Activated CD8-positive, alpha-beta T cell treated with anti-CD3 and anti-CD28 coated beads for 36 hours (primary cell): ENCODE measurements around the gene IL10RA. TPM values are rescaled to one million over a fixed set of nuclear protein-coding genes. Genes with fewer than 3 reads are reported as not detected.
"Not testable (repeated sequence)": the region's sequence is repeated elsewhere in the genome, so short reads cannot be mapped to it uniquely, and the experiment has no call there.

ENCODE experiments used
- ATAC-seq: fragments of 200-7000 bp; cut with Tn5 transposase; one replicate; pipeline ENCODE4 v1.10.0; 2021; ENCODE audit warnings: mild to moderate bottlenecking, moderate library complexity
- CTCF ChIA-PET: fragments of 350-600 bp; sonication (Branson Sonifier 250); formaldehyde crosslinking; loops from one replicate; lab custom pipeline; 2021; ENCODE audit warnings: antibody characterized with exemption; lab: Charles Lee
- POLR2A ChIA-PET: fragments of 350-600 bp; sonication (Branson Sonifier 250); formaldehyde crosslinking; loops from one replicate; lab custom pipeline; 2021; ENCODE audit warnings: antibody characterized with exemption; lab: Charles Lee
- DNase-seq: peaks from one replicate; pipeline ENCODE4 v3.0.0-alpha.2; 2020
- H3K27ac Mint-ChIP-seq: one replicate; pipeline ENCODE4 v1.8.0; 2021; ENCODE audit warnings: mild to moderate bottlenecking, mixed read lengths
- H3K27me3 Mint-ChIP-seq: one replicate; pipeline ENCODE4 v1.8.0; 2021; ENCODE audit warnings: mixed read lengths
- H3K36me3 Mint-ChIP-seq: one replicate; pipeline ENCODE4 v1.8.0; 2021; ENCODE audit warnings: low read depth, mixed read lengths
- H3K4me1 Mint-ChIP-seq: one replicate; pipeline ENCODE4 v1.8.0; 2021; ENCODE audit warnings: low read depth, mixed read lengths
- H3K4me3 Mint-ChIP-seq: one replicate; pipeline ENCODE4 v1.8.0; 2021; ENCODE audit warnings: mild to moderate bottlenecking, moderate library complexity, mixed read lengths
- H3K9me3 Mint-ChIP-seq: one replicate; pipeline ENCODE4 v1.8.0; 2021; ENCODE audit warnings: mixed read lengths
- intact Hi-C: fragments of 100-400 bp; cut with micrococcal nuclease; formaldehyde crosslinking; loops from one replicate; pipeline ENCODE4 v1.10.0; 2022
- total RNA-seq, 2 experiments: library from RNA; stranded (reverse); gene quantifications; one replicate each; pipeline ENCODE4 v1.2.3, GENCODE V29; 2021
- TF ChIP-seq, protein P1 (sequence below): fragments of 200-600 bp; IDR thresholded peaks from one replicate; pipeline ENCODE4 v1.8.0; 2022; ENCODE audit warnings: antibody characterized with exemption, mild to moderate bottlenecking

The IL10RA gene
- total RNA-seq, 2 experiments from 2014 or later = 73.3 to 80.9 TPM

- H3K9me3 Mint-ChIP-seq = peaks cover 1% of the 10 kb centered on the region
- H3K4me3 Mint-ChIP-seq = no peak overlapping the region
- ATAC-seq (peak; percentile 50), DNase-seq (peak; percentile 91)
- POLR2A ChIA-PET = interaction anchor here (0.5 to 2.4 kb wide), 18 partner anchors 8 to 486 kb away, joined by 3 to 15 read pairs (median 4); partner anchors contain the start of gene IL10RA
- CTCF ChIA-PET = interaction anchor here (0.6 to 11.3 kb wide), 61 partner anchors 9 to 521 kb away, joined by 3 to 386 read pairs (median 5); partner anchors contain the start of genes FXYD2, FXYD6, IL10RA and TMPRSS13
- no peaks in the 10 kb centered on the region for H3K36me3 Mint-ChIP-seq
- intact Hi-C loops = loop anchor here (1.0 kb wide), 1 partner anchor 103 kb away; no protein-coding TSS in a partner anchor
- H3K27ac Mint-ChIP-seq = peak overlapping the region; percentile 41
- TF ChIP-seq, protein P1, sequence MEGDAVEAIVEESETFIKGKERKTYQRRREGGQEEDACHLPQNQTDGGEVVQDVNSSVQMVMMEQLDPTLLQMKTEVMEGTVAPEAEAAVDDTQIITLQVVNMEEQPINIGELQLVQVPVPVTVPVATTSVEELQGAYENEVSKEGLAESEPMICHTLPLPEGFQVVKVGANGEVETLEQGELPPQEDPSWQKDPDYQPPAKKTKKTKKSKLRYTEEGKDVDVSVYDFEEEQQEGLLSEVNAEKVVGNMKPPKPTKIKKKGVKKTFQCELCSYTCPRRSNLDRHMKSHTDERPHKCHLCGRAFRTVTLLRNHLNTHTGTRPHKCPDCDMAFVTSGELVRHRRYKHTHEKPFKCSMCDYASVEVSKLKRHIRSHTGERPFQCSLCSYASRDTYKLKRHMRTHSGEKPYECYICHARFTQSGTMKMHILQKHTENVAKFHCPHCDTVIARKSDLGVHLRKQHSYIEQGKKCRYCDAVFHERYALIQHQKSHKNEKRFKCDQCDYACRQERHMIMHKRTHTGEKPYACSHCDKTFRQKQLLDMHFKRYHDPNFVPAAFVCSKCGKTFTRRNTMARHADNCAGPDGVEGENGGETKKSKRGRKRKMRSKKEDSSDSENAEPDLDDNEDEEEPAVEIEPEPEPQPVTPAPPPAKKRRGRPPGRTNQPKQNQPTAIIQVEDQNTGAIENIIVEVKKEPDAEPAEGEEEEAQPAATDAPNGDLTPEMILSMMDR = peak; percentile 95
- no peaks in the 10 kb centered on the region for H3K27me3 Mint-ChIP-seq
- H3K4me1 Mint-ChIP-seq = peaks cover 79% of the 10 kb centered on the region
These were observed 39.2 kb upstream of the IL10RA start for GRCh38 chr11:117946842-117947526.

DNA sequence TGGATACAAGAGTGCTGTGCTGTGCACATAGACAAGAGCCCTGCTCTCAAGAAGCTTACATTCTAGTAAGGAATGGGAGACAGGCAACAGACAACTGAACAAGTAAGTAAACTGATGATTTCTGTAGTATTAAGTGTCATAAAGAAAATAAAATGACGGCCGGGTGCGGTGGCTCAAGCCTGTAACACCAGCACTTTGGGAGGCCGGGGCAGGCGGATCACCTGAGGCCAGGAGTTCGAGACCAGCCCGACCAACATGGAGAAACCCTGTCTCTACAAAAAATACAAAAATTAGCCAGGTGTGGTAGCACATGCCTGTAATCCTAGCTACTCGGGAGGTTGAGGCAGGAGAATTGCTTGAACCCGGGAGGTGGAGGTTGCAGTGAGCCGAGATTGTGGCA lies 38.4 kb upstream of the IL10RA start:
- intact Hi-C loops = loop anchor here (1.0 kb wide), 1 partner anchor 103 kb away; no protein-coding TSS in a partner anchor
- H3K9me3 Mint-ChIP-seq, H3K36me3 Mint-ChIP-seq, DNase-seq, ATAC-seq, H3K27me3 Mint-ChIP-seq, H3K4me3 Mint-ChIP-seq: not testable (repeated sequence)
- Mint-ChIP-seq H3K4me1 (peaks cover 83% of the 10 kb centered on the region), H3K27ac (peak overlapping the region; percentile 16)
- POLR2A ChIA-PET = interaction anchor here (1.3 to 2.4 kb wide), 7 partner anchors 16 to 125 kb away, joined by 3 to 15 read pairs (median 5); partner anchors contain the start of gene IL10RA
- CTCF ChIA-PET = interaction anchor here (0.7 to 11.3 kb wide), 37 partner anchors 9 to 522 kb away, joined by 3 to 386 read pairs (median 10); partner anchors contain the start of genes FXYD2, IL10RA and TMPRSS13

GRCh38 chr11:117948466-117948865 lies 37.7 kb upstream of the IL10RA start:
- H3K27ac Mint-ChIP-seq, DNase-seq, H3K9me3 Mint-ChIP-seq, intact Hi-C loops, H3K27me3 Mint-ChIP-seq, H3K4me3 Mint-ChIP-seq, ATAC-seq, H3K36me3 Mint-ChIP-seq: not testable (repeated sequence)
- ChIA-PET CTCF (interaction anchor here (2.2 to 11.3 kb wide), 10 partner anchors 13 to 140 kb away, joined by 21 to 386 read pairs (median 132); partner anchors contain the start of genes FXYD2, IL10RA and TMPRSS13), POLR2A (interaction anchor here (1.4 to 8.8 kb wide), 4 partner anchors 17 to 45 kb away, joined by 4 to 71 read pairs (median 13); partner anchors contain the start of gene IL10RA)
- peaks cover 90% of the 10 kb centered on the region for H3K4me1 Mint-ChIP-seq

GRCh38 chr11:117949062-117949461 lies 37.1 kb upstream of the IL10RA start:
- TF ChIP-seq, protein P1 = no peak
- no peak for ATAC-seq
- H3K4me3 Mint-ChIP-seq = no peak overlapping the region
- H3K36me3 Mint-ChIP-seq = no peaks in the 10 kb centered on the region
- intact Hi-C loops = no loop called here
- POLR2A ChIA-PET = interaction anchor here (7.3 to 8.8 kb wide), 2 partner anchors 28 to 38 kb away, joined by 71 to 87 read pairs; partner anchors contain the start of gene IL10RA
- no peaks in the 10 kb centered on the region for H3K27me3 Mint-ChIP-seq
- CTCF ChIA-PET = interaction anchor here (1.0 to 11.3 kb wide), 6 partner anchors 13 to 132 kb away, joined by 3 to 386 read pairs (median 32); partner anchors contain the start of genes FXYD2 and IL10RA
- DNase-seq = no peak
- H3K4me1 Mint-ChIP-seq = peaks cover 94% of the 10 kb centered on the region
- no peaks in the 10 kb centered on the region for H3K9me3 Mint-ChIP-seq
- peak overlapping the region; percentile 71 for H3K27ac Mint-ChIP-seq

DNA sequence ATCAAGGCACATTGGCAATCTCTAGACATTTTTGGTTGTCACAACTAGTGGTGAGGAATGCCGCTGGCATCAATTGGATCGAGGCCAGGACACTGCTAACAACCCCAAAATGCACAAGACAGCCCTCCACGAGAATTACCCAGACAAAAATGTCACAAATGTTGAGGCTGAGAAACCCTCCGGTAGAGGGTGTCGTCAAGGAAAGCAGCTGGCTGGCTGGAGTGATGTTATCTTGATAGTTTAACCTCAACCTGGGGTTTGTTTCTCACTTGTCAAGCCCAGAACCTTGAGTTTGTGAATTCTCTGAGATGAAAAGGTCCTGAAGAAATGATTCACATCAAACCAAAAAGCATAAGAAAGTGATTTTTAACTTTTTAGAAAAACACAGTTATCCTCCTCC lies 35.9 kb upstream of the IL10RA start:
- DNase-seq = peak; percentile 82
- Mint-ChIP-seq H3K27me3 (no peaks in the 10 kb centered on the region), H3K4me1 (peaks cover 91% of the 10 kb centered on the region), H3K36me3 (no peaks in the 10 kb centered on the region), H3K9me3 (no peaks in the 10 kb centered on the region), H3K4me3 (peak overlapping the region; percentile 51), H3K27ac (peak overlapping the region; percentile 93)
- intact Hi-C loops = loop anchor here (2.0 to 5.0 kb wide), 4 partner anchors 37 to 128 kb away; partner anchors contain the start of genes FXYD2 and IL10RA
- peak; percentile 31 for ATAC-seq
- CTCF ChIA-PET = interaction anchor here (1.0 to 11.3 kb wide), 21 partner anchors 11 to 143 kb away, joined by 3 to 386 read pairs (median 5); partner anchors contain the start of genes FXYD2, FXYD6 and IL10RA
- POLR2A ChIA-PET = interaction anchor here (1.0 to 8.8 kb wide), 14 partner anchors 10 to 127 kb away, joined by 3 to 87 read pairs (median 8); partner anchors contain the start of gene IL10RA
- TF ChIP-seq, protein P1 = no peak
